A549 treated with RU486 at 1 μM for 4 hours (cell line): ENCODE measurements around the gene SLC1A5. TPM values are rescaled to one million over a fixed set of nuclear protein-coding genes. Genes with fewer than 3 reads are reported as not detected.

Source experiments
- total RNA-seq: library from RNA; stranded (reverse); fragments of 200-300 nt; extraction: Qiagen RNA extraction; gene quantifications from 5 replicates; pipeline ENCODE4 v1.2.3, GENCODE V29; 2022; ENCODE audit warnings: low read depth

Gene SLC1A5
- total RNA-seq: 228 to 282 TPM (median 257 TPM) in 5 replicates

DNA sequence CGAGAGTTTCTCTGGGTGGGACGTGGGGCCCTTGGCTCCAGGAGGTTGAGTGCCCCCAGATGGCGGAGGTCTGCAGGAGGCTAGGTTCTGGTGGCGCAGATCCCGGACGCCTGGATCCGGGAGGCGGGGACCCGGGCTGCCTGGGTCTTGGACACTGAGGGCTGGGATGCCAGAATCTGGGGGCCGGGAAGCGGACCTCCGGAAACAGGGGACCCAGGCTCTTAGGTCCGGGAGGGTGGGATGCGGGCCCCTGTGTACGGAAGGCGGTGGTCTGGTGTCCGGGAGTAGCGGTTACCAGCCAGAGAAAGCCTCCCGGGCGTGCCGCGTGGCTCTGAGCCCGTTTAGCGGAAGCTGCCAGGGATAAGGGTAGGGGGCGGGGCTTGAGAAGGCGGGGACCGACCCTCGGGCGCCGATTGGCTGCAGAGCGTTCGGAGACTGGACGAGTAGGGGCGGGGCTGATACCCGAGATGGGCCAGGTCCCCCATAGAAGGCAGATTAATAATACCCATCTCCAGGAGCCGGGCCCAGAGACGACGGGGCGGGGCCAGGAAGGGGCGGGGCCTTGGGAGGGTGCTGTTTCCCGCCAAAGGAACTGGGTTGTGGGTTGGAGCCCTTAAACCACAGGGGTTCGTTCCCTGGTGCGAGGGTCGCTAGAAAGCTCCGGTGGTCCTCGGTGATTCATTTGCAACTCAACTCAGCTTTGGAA is at the start of gene SLC1A5:
Gene SLC1A5 (minus strand): TSS at position 333 of the 706 bp plus-strand sequence. CDS start 629 bp downstream, outside the sequence.

DNA sequence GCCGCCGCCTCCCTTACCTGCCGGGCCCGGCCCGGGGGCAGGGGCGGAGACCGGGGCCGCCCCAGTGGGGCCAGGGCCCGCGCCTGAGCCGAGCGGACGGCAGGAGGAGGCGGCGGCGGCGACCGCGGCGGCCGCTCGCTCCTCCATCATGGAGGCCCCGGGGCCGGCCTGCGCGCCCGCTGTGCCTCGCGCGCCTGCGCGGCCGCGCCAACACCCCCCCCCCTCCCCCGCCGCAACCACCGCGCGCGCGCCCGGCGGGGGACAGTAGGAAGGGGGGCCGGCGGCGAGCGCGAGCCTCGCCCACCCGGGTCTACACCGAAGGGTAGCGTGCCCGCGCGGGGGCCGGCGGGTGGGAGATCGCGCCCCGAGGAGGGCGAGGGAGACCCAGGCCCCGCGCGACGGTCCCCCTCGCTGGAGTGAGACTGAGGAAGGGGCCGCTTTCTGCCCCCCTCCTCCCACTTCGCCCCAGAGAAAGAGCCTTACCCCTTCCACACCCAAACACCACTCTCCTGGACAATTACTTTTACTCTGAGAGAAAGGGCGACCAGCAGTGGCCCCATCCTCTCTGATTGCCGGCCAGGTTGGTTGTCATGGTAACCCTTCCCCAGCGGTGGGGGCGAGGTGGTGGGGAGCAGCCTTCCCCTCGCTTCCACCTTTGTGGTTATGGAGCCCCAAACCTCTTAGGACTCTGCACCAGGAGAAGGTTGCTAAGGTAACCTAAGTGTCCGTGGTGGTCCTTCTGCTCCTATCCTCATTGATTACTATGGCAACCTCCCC is 41.9 kb downstream of the SLC1A5 start, which contains the start of gene STRN4:
Gene STRN4 (minus strand): TSS at position 170 of the 777 bp plus-strand sequence. CDS start 20 bp downstream, at position 150.

DNA sequence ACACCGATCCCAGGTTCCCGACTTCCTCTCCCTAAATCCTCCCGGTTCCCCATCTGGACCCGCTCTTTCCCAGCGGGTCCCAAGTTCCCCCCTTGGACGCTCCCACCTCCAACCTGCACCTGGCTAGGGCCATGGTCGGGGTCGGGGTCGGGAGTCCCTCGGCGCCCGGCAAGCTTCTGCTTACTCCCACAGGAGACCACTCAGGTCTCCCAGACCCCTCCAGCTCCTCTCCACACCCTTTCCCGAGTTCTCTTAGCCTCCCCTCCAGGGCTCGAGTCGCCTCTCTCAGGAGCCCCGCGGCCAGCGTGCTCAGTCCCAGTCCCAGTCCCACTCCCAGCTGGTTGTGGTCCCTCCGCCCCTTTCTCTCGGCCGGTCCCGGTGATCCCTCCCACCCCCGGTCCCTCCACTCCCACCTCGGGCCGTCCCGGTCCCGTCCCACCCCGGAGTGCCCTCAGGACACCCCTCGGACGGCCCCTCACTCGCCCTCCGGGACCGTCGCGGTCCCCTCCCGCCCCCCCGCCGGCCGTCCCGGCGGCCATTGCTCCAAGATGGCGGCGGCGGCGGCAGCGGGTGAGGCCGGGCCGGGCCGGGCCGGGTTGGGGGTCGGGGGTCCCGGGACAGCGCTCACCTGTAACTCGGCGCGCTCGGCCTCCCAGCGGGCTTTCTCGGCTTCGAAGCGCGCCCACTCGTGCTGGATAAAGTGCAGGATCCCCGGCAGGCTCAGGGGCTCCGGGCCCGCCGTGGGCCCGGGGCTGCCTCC is 42.7 kb downstream of the SLC1A5 start, which contains the start of gene FKRP:
Gene FKRP (plus strand): TSS at position 537 of the 760 bp plus-strand sequence. CDS start 9,394 bp downstream, outside the sequence.

Other genes with a start within 250 kb of the SLC1A5 start
- 201 to 250 TPM (median 241 TPM) in 5 replicates for gene CALM3, start 187.3 kb downstream of the SLC1A5 start, total RNA-seq
- 0.22 TPM in 1 of 5 replicates, not detected in the others for gene PTGIR, start 163.5 kb downstream of the SLC1A5 start, total RNA-seq
- not detected in 5 replicates for gene GNG8, start 152.4 kb downstream of the SLC1A5 start, total RNA-seq
- gene DACT3, start 127.4 kb downstream of the SLC1A5 start, total RNA-seq: 0.22 to 0.37 TPM (median 0.25 TPM) in 5 replicates
- gene PRKD2, start 71.5 kb downstream of the SLC1A5 start, total RNA-seq: 22.5 to 37.0 TPM (median 30.5 TPM) in 5 replicates
- gene FKRP, start 42.5 kb downstream of the SLC1A5 start, total RNA-seq: 16.4 to 23.8 TPM (median 20.9 TPM) in 5 replicates
- gene STRN4, start 42.1 kb downstream of the SLC1A5 start, total RNA-seq: 67.5 to 92.1 TPM (median 84.7 TPM) in 5 replicates
- 231 to 323 TPM (median 313 TPM) in 5 replicates for gene AP2S1, start 62.3 kb upstream of the SLC1A5 start, total RNA-seq
- gene ARHGAP35, start 72.4 kb upstream of the SLC1A5 start, total RNA-seq: 21.4 to 28.9 TPM (median 27.9 TPM) in 5 replicates
- 4.0 to 7.4 TPM (median 6.4 TPM) in 5 replicates for gene NPAS1, start 231.2 kb upstream of the SLC1A5 start, total RNA-seq